ENCODE results near the gene KLC3. TPM values are rescaled to one million over a fixed set of nuclear protein-coding genes. Genes with fewer than 3 reads are reported as not detected.

The KLC3 gene
- total RNA-seq, 4 donors from 2014 or later = 17.3 to 32.2 (median 27.0) TPM

GRCh38 chr19:45322744-45323281 is 17.7 kb upstream of the KLC3 start, which contains the start of gene CKM:
CKM (minus strand) TSS chr19:45322875; CDS start chr19:45319713, 3,162 bp downstream.
- peaks cover 5 to 27% (median 10%) of the 10 kb centered on the region in 3 donors for H3K4me1 ChIP-seq
- no peak for TF ChIP-seq POLR2A (IDR thresholded peaks at IDR 0.05)
- TF ChIP-seq CTCF (IDR thresholded peaks at IDR 0.05) = no peak
- H3K9me3 ChIP-seq = no peaks in the 10 kb centered on the region
- peaks cover 0 to 54% (median 6%) of the 10 kb centered on the region in 4 donors for H3K27me3 ChIP-seq
- intact Hi-C loops (cut with DNase I) = no loop called here
- 30 to 40% methylated on average over 2 to 11 of the region's 15 CpGs for WGBS, 2 donors
- DNase-seq = no peak
- peak within 1 kb of the TSS in 3 of 4 donors; percentile 9 to 48 (median 10) for H3K27ac ChIP-seq
- no peaks in the 10 kb centered on the region for H3K36me3 ChIP-seq
- peak within 1 kb of the TSS in 3 of 4 donors; percentile 11 to 47 (median 21) for H3K4me3 ChIP-seq

- no CpG with 5 or more reads among the region's 30 CpGs for WGBS, 2 donors
- no peaks in the 10 kb centered on the region for H3K9me3 ChIP-seq
- H3K4me3 ChIP-seq = peak overlapping the region in 3 of 4 donors; percentile 11 to 47 (median 21)
- no peak for DNase-seq
- peak overlapping the region in 3 of 4 donors; percentile 9 to 48 (median 10) for H3K27ac ChIP-seq
- H3K27me3 ChIP-seq = peaks cover 0 to 46% (median 6%) of the 10 kb centered on the region in 4 donors
- peaks cover 5 to 24% (median 10%) of the 10 kb centered on the region in 3 donors for H3K4me1 ChIP-seq
- intact Hi-C loops (cut with DNase I) = no loop called here
- no peaks in the 10 kb centered on the region for H3K36me3 ChIP-seq
- no peak for TF ChIP-seq CTCF (IDR thresholded peaks at IDR 0.05)
Observed at GRCh38 chr19:45323671-45324081, 16.9 kb upstream of the KLC3 start.

- Histone ChIP-seq H3K36me3 (no peaks in the 10 kb centered on the region), H3K27me3 (peaks cover 0 to 38% (median 6%) of the 10 kb centered on the region in 4 donors), H3K9me3 (no peaks in the 10 kb centered on the region), H3K4me1 (peaks cover 5 to 24% (median 10%) of the 10 kb centered on the region in 3 donors), H3K27ac (no peak overlapping the region), H3K4me3 (no peak overlapping the region)
- 55 to 64% methylated on average over 9 to 11 of the region's 11 CpGs for WGBS, 2 donors
- intact Hi-C loops (cut with DNase I) = no loop called here
- no peak for TF ChIP-seq POLR2A (IDR thresholded peaks at IDR 0.05)
- TF ChIP-seq CTCF (IDR thresholded peaks at IDR 0.05) = no peak
- no peak for DNase-seq
Observed at GRCh38 chr19:45324349-45324907, 16.1 kb upstream of the KLC3 start.

GRCh38 chr19:45327404-45328143 is 13.0 kb upstream of the KLC3 start:
- TF ChIP-seq POLR2A (IDR thresholded peaks at IDR 0.05) (no peak), CTCF (IDR thresholded peaks at IDR 0.05) (no peak)
- Histone ChIP-seq H3K27me3 (peaks cover 0 to 22% (median 6%) of the 10 kb centered on the region in 4 donors), H3K36me3 (no peaks in the 10 kb centered on the region), H3K4me3 (no peak overlapping the region), H3K4me1 (peaks cover 5 to 24% (median 10%) of the 10 kb centered on the region in 3 donors), H3K9me3 (no peaks in the 10 kb centered on the region), H3K27ac (no peak overlapping the region)
- intact Hi-C loops (cut with DNase I) = no loop called here
- 65 to 71% methylated on average over 12 to 13 of the region's 13 CpGs for WGBS, 2 donors
- DNase-seq = no peak

- Histone ChIP-seq H3K27me3 (peaks cover 0 to 4% (median 0%) of the 10 kb centered on the region in 4 donors), H3K9me3 (no peaks in the 10 kb centered on the region), H3K4me1 (peaks cover 0 to 2% (median 0%) of the 10 kb centered on the region in 3 donors), H3K27ac (no peak overlapping the region), H3K36me3 (no peaks in the 10 kb centered on the region), H3K4me3 (no peak overlapping the region)
- 80 to 84% methylated on average over 1 to 7 of the region's 7 CpGs for WGBS, 2 donors
- TF ChIP-seq POLR2A (IDR thresholded peaks at IDR 0.05) = no peak
- no peak for TF ChIP-seq CTCF (IDR thresholded peaks at IDR 0.05)
- intact Hi-C loops (cut with DNase I) = no loop called here
- DNase-seq = no peak
Observed at GRCh38 chr19:45331411-45331810, 9.1 kb upstream of the KLC3 start.

Data from esophagus squamous epithelium (tissue), 5 donors.